Measurements from ENCODE around the gene CKMT1B. TPM values are rescaled to one million over a fixed set of nuclear protein-coding genes. Genes with fewer than 3 reads are reported as not detected.
"Not testable (repeated sequence)": the region's sequence is repeated elsewhere in the genome, so short reads cannot be mapped to it uniquely, and the experiment has no call there.

Gene CKMT1B
- total RNA-seq, 2 experiments from 2014 or later, result not detected

DNA sequence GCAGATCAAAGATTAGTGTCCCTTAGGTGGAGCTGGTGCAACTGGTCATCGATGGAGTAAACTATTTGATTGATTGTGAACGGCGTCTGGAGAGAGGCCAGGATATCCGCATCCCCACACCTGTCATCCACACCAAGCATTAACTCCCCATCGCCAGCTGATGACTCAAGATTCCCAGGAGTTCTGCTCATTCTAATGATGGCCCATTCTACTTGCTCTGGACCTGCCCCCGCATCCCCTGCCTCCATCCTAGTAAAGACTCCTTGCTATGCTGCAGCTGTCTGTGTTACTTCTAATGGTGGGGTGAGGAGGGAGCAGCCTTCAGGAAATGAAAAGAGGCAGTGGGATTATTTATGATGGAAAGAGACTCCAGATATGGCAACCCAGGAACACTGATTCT lies 5.3 kb downstream of the CKMT1B start:
- H3K4me3 Mint-ChIP-seq; H3K9me3 Mint-ChIP-seq; POLR2A ChIA-PET; H3K4me1 Mint-ChIP-seq; H3K27ac Mint-ChIP-seq; H3K27me3 Mint-ChIP-seq; ATAC-seq (ENCODE audit: low read depth); H3K36me3 Mint-ChIP-seq; DNase-seq: not testable (repeated sequence)

DNA sequence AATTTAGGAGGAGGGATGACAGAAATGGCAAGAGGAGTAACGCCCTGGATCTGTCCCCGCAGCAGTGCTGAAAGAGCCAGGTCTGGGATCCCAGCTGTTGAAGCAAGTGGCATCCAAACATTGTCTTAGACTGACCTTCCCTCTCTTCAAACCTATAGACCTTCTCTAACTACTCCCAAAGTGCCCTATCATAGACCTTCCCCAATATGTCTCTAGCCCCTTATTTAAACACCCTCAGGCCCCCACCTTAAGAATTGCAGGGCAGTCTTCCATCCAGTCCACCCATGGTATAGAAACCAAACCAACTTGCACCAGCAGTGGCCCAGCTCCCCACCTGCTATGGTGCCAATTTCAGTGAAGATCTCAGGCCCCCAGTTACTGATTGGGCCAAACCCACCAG lies 6.4 kb downstream of the CKMT1B start:
- DNase-seq; H3K27ac Mint-ChIP-seq; H3K36me3 Mint-ChIP-seq; POLR2A ChIA-PET; H3K4me3 Mint-ChIP-seq; H3K9me3 Mint-ChIP-seq; H3K27me3 Mint-ChIP-seq; H3K4me1 Mint-ChIP-seq; ATAC-seq (ENCODE audit: low read depth): not testable (repeated sequence)

DNA sequence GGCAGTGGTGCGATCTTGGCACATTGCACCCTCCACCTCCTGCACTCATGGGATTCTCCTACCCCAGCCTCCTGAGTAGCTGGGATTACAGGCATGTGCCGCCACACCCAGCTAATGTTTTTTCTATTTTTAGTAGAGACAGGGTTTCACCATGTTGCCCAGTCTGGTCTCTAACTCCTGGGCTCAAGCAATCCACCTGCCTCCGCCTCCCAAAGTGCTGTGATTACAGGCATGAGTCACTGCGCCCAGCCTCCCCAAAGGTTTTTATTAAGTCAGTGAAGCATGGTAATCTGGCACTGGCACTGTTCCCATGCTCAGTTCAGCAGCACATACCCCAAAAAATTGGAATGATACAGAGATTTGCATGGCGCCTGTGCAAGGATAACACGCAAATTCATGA lies 8.4 kb downstream of the CKMT1B start:
- H3K27ac Mint-ChIP-seq; DNase-seq; ATAC-seq (ENCODE audit: low read depth); H3K36me3 Mint-ChIP-seq; H3K9me3 Mint-ChIP-seq; H3K4me3 Mint-ChIP-seq; H3K27me3 Mint-ChIP-seq; POLR2A ChIA-PET; H3K4me1 Mint-ChIP-seq: not testable (repeated sequence)

DNA sequence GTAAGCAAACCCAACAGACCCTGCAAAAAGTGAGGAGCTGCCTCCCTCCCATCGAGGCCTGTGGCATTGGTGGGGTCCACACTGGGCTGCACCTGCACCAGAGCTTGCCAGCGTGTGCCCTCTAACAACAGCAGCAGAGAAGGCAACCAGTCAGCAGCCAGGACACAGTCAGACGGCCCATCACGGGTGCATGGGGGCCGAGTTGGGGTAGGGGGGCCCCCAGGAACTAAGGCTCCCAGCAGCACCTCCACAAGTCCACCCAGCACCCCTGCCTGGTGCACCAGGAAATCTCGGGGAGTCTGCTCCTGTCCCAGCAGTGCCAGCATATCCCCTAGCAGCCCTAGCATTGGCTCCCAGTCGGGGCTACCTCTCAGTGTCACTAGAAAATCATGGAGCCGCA lies 23.9 kb downstream of the CKMT1B start:
- H3K27me3 Mint-ChIP-seq; ATAC-seq (ENCODE audit: low read depth); DNase-seq; H3K4me3 Mint-ChIP-seq; H3K4me1 Mint-ChIP-seq; H3K36me3 Mint-ChIP-seq; H3K9me3 Mint-ChIP-seq; H3K27ac Mint-ChIP-seq; POLR2A ChIA-PET: not testable (repeated sequence)

DNA sequence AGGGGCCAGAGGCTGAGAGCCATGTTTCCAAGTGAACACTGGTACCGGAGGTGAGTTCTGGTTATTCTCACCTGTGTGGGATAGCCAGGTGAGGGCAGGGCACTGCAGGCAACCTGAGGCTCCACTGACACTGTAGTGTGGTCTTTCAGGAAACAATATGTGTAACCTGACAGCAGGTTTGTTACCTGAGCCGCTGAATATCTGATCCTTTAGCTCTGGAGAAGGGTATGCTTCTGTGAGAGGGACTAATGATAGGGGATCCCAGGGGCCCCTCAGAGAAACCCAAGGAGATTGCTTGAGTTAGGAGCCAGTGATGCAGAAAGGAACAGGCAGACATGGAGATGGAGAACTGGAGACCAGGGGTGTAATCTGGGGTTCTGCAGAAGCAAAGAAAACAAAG lies 24.9 kb downstream of the CKMT1B start, which contains the start of gene STRC:
TSS of gene STRC (minus strand) at position 101 of the 400 bp plus-strand sequence. CDS start at position 23, 78 bp downstream.
- H3K36me3 Mint-ChIP-seq; ATAC-seq (ENCODE audit: low read depth); H3K4me1 Mint-ChIP-seq; H3K27me3 Mint-ChIP-seq; POLR2A ChIA-PET; H3K27ac Mint-ChIP-seq; H3K4me3 Mint-ChIP-seq; H3K9me3 Mint-ChIP-seq; DNase-seq: not testable (repeated sequence)

DNA sequence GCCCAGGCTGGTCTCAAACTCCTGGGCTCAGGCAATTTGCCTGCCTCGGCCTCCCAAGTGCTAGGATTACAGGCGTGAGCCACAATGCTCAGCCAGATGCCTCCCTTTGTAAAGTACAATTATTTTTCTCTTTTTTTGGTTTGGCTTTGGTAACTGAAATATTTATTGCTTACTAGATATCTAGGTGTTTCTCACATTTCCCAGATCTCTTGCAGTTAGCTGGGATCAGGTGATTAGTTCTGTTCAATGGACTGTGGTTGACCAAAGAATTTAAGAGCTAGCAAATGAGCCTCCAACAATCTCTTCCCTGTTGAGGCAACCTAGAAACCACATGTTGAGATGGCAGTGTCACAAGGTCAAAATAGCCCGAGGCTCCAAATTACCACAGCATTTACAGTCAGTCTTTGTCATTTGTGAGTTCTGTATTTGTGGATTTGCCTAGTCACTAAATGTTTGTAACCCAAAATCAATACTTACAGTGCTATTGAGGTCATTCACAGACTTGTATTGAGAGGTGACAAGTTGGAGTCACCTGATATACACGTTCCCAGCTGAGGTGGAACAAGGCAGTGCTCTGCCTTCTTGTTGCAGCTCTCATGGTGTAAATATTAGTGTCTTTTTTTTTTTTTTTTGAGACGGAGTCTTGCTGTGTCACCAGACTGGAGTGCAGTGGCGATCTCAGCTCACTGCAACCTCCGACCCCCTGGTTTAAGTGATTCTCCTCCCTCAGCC lies 28.4 kb downstream of the CKMT1B start:
- POLR2A ChIA-PET; H3K27ac Mint-ChIP-seq; ATAC-seq (ENCODE audit: low read depth); H3K9me3 Mint-ChIP-seq; H3K36me3 Mint-ChIP-seq; DNase-seq; H3K4me1 Mint-ChIP-seq; H3K27me3 Mint-ChIP-seq; H3K4me3 Mint-ChIP-seq: not testable (repeated sequence)

DNA sequence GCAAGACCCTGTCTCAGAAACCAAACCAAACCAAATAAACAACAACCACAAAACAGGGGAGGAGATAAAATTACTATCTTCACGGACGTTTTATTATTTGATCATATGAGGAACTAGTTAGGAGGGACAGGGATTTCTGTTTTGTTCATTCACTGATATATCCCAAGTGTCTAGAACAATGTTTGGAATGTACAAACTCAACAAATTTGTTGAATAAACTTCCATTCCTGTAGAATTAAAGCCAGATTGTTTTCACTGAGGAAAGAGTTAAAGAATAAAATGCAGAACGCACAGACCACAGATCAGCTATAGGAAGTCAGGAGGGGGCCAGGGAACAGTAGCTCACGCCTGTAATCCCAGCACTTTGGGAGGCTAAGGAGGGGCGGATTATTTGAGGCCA lies 31.3 kb downstream of the CKMT1B start:
- ATAC-seq (ENCODE audit: low read depth) (no peak), DNase-seq (no peak)
- H3K4me3 Mint-ChIP-seq, result no peak overlapping the region
- no peaks in the 10 kb centered on the region for H3K9me3 Mint-ChIP-seq
- H3K4me1 Mint-ChIP-seq, result no peaks in the 10 kb centered on the region
- POLR2A ChIA-PET, result no interaction called here
- H3K36me3 Mint-ChIP-seq, result no peaks in the 10 kb centered on the region
- H3K27me3 Mint-ChIP-seq, result peaks cover 6% of the 10 kb centered on the region
- no peak overlapping the region for H3K27ac Mint-ChIP-seq

DNA sequence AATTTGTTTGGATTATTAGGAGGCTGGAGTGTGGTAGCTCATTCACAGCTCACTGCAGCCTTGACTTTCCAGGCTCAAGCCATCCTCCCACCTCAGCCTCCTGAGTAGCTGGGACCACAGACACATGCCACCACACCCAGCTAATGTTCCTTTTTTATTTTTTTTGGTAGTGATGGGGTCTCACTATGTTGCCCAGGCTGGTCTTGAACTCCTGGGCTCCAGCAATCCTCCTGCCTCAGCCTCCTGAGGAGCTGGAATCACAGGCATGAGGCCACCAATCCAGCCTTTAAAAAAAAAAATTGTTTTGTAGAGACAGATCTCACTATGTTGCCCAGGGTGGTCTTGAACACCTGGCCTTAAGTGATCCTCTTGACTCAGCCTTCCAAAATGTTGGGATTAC lies 33.1 kb downstream of the CKMT1B start:
- ATAC-seq (ENCODE audit: low read depth); H3K27me3 Mint-ChIP-seq; H3K36me3 Mint-ChIP-seq; H3K27ac Mint-ChIP-seq; POLR2A ChIA-PET; H3K4me3 Mint-ChIP-seq; H3K4me1 Mint-ChIP-seq; DNase-seq; H3K9me3 Mint-ChIP-seq: not testable (repeated sequence)

DNA sequence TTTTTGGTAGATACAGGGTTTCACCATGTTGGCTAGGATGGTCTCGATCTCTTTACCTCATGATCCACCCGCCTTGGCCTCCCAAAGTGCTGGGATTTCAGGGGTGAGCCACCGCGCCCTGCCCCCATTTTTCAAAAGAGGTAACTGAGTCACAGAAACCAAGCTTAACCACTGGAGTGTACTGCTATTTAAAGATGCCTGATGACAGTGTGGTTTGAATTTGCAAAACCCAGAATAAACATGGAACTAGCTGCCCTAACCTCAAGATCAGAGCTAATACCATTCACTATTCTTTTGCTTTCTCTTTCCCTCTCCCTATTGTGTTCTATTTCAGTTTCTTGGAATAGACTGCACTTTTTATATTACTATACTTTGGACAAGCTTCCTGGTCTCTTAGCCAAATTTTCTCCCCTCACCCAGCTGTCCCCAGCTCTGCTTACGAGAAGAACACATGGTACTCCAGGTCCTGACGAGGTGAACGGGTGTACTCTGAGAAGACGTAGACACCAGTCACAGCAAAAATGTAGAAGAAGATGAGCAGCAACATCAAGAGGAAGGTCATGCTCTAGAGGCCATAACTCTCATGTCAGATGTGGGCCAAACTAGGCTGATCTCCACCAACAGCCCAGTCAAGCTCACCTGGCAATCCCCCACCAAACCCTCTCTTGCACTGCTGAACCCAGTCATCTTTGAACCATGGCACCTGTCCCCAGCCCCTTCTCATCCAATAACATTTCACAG lies 44.8 kb downstream of the CKMT1B start:
- H3K4me3 Mint-ChIP-seq; ATAC-seq (ENCODE audit: low read depth); H3K36me3 Mint-ChIP-seq; H3K27me3 Mint-ChIP-seq; DNase-seq; H3K9me3 Mint-ChIP-seq; H3K4me1 Mint-ChIP-seq; H3K27ac Mint-ChIP-seq: not testable (repeated sequence)
- POLR2A ChIA-PET, result interaction anchor here (0.6 kb wide), 1 partner anchor 12 kb away, joined by 5 read pairs; no protein-coding TSS in a partner anchor

Other genes with a start within 250 kb of the CKMT1B start
- 10 to 100 TPM; 34.0 to 36.1 TPM for gene ZSCAN29, start 223.0 kb upstream of the CKMT1B start, total RNA-seq
- gene TUBGCP4, start 222.9 kb upstream of the CKMT1B start, total RNA-seq, result 10 to 100 TPM; 33.4 to 34.5 TPM
- 10 to 100 TPM; 27.1 to 27.5 TPM for gene TP53BP1, start 100.9 kb upstream of the CKMT1B start, total RNA-seq
- gene MAP1A, start 76.4 kb upstream of the CKMT1B start, total RNA-seq, result 1 to 10 TPM; 3.4 to 3.5 TPM
- 10 to 100 TPM; 30.7 to 36.8 TPM for gene PPIP5K1, start 3.8 kb upstream of the CKMT1B start, total RNA-seq
- gene STRC, start 24.8 kb downstream of the CKMT1B start, total RNA-seq, result 1 to 10 TPM; 2.1 to 2.6 TPM
- gene CATSPER2, start 54.8 kb downstream of the CKMT1B start, total RNA-seq, result 1 to 10 TPM; 2.0 to 2.2 TPM
- gene CKMT1A, start 99.8 kb downstream of the CKMT1B start, total RNA-seq, result not detected
- gene PDIA3, start 152.4 kb downstream of the CKMT1B start, total RNA-seq, result 100 to 1,000 TPM; 217 to 225 TPM
- 1 to 10 TPM; 4.6 to 4.9 TPM for gene ELL3, start 182.9 kb downstream of the CKMT1B start, total RNA-seq
- gene SERF2, start 198.3 kb downstream of the CKMT1B start, total RNA-seq, result 100 to 1,000 TPM; 926 to 987 TPM
- under 1 TPM; 0.14 to 0.17 TPM for gene SERINC4, start 206.2 kb downstream of the CKMT1B start, total RNA-seq
- 10 to 100 TPM; 17.2 to 18.3 TPM for gene HYPK, start 206.6 kb downstream of the CKMT1B start, total RNA-seq
- 10 to 100 TPM; 33.6 to 35.3 TPM for gene MFAP1, start 230.7 kb downstream of the CKMT1B start, total RNA-seq
- 10 to 100 TPM; 68.3 to 71.4 TPM for gene WDR76, start 233.0 kb downstream of the CKMT1B start, total RNA-seq

Measured in activated naive CD8-positive, alpha-beta T cell treated with anti-CD3 and anti-CD28 coated beads, Interleukin-2, amount 10 ng/mL, durations not matched to agents 7 days and 5 days (primary cell).